ENCODE results near the gene NELFA.
"Not testable (repeated sequence)": the region's sequence is repeated elsewhere in the genome, so short reads cannot be mapped to it uniquely, and the experiment has no call there.

Gene NELFA

DNA sequence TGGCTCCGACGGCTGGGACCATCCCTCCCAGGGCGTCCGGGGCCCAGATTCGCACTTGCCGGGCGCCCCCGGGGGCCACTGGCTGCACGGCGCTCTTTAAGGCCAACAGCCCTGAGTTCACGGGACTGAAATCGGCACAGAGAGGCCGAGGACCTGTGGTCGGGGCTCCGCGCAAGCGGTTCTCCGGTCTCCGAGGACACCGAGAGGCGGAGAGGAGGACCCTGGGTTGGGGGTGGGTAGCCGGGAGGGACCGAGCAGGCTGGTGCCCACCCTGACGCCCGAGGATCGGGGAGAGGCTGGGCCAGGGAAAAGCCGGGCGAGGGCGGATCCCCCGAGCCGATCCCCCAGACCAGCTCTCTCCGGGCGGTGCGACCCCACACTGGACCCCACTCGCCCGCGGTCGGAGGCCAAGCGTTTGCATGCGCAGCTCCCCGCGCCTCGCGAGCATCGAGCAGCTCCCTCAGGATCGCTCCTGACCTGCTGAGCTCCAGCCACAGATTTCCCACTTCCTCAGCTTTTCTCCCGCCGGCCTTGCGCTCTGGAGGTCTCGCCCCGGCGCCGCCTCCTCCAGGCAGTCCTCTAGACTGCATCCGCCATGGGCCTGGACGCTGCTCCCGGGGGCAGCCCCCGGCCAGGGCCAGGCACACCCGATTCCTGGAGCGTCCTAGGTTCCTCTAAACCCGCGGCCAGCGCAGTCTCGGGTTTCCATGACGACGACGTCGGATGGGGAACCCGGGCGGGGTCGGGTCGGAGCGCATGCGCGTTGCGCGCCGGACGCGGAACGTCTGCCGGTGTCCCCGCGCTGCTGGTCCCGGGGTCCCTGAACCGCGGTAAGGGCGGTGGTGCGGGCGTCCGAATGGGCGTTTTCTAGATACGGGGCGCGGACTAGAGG, 32.7 kb upstream of the NELFA start:
- DNase-seq (ENCODE audit: extremely low read depth in 1 of 2, low read depth in 1 of 2): peak; percentile 75 to 82

- no peak for DNase-seq (ENCODE audit: extremely low read depth in 1 of 2, low read depth in 1 of 2)
Observed at GRCh38 chr4:2040391-2041238, 31.8 kb upstream of the NELFA start.

DNA sequence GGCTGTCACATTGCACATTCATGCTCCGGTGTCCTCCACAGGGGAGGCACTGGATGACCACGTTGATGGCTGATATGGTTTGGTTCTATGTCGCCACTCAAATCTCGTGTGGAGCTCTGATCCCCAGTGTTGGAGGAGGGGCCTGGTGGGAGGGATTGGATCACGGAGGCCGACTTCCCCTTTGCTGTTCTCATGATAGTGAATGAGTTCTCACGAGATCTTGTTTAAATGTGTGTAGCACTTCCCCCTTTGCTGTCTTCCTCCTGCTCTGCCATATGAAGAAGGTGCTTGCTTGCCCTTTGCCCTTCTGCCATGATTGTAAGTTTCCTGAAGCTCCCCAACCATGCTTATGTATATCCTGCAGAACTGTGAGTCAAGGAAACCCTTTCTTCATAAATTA, 28.1 kb upstream of the NELFA start:
- DNase-seq (ENCODE audit: extremely low read depth in 1 of 2, low read depth in 1 of 2): no peak

GRCh38 chr4:2036327-2036726, 27.6 kb upstream of the NELFA start:
- no peak for DNase-seq (ENCODE audit: extremely low read depth in 1 of 2, low read depth in 1 of 2)

DNA sequence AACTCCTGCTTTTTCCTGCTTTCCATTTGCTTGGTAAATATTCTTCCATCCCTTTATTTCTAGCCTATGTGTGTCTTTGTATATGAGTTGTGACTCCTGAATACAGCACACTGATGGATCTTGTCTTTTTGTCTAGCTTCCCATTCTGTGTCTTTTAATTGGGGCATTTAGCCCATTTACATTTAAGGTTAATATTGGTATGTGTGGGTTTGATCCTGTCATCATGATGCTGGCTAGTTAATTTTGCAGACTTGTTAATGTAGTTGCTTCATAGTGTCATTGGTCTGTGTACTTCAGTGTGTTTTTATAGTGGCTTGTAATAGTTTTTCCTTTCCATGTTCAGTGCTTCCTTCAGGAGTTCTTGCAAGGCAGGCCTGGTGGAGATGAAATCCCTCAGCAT, 22.4 kb upstream of the NELFA start:
- not testable (repeated sequence) for DNase-seq (ENCODE audit: extremely low read depth in 1 of 2, low read depth in 1 of 2)

- not testable (repeated sequence) for DNase-seq (ENCODE audit: extremely low read depth in 1 of 2, low read depth in 1 of 2)
Observed at GRCh38 chr4:2027120-2027519, 18.3 kb upstream of the NELFA start.

GRCh38 chr4:2025817-2026216, 17.0 kb upstream of the NELFA start:
- no peak for DNase-seq (ENCODE audit: extremely low read depth in 1 of 2, low read depth in 1 of 2)

- no peak for DNase-seq (ENCODE audit: extremely low read depth in 1 of 2, low read depth in 1 of 2)
Observed at GRCh38 chr4:2024683-2025082, 15.9 kb upstream of the NELFA start.

GRCh38 chr4:2021358-2022018, 12.7 kb upstream of the NELFA start:
- DNase-seq (ENCODE audit: extremely low read depth in 1 of 2, low read depth in 1 of 2): not testable (repeated sequence)

DNA sequence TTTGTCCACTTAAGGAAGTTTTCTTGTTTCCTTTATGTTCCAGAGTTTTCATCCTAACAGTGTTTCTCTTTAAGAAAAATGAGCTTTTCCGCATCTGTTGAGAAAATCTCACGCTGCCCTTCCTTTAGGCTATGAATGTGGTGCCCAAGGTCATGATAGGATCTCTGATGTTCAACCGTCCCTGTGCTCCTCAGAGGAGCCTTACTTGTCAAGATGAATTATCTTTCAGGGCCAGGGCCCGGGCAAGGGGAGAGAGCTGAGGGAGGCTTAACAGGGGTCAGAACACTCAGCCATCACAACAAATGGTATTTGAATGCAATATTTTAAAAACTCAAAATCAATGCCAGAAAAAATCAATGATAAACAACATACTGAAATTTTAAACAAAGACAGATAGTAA, 6.2 kb upstream of the NELFA start:
- DNase-seq (ENCODE audit: extremely low read depth in 1 of 2, low read depth in 1 of 2): no peak

GRCh38 chr4:2011583-2011982, 2.8 kb upstream of the NELFA start:
- no peak for DNase-seq (ENCODE audit: extremely low read depth in 1 of 2, low read depth in 1 of 2)

DNA sequence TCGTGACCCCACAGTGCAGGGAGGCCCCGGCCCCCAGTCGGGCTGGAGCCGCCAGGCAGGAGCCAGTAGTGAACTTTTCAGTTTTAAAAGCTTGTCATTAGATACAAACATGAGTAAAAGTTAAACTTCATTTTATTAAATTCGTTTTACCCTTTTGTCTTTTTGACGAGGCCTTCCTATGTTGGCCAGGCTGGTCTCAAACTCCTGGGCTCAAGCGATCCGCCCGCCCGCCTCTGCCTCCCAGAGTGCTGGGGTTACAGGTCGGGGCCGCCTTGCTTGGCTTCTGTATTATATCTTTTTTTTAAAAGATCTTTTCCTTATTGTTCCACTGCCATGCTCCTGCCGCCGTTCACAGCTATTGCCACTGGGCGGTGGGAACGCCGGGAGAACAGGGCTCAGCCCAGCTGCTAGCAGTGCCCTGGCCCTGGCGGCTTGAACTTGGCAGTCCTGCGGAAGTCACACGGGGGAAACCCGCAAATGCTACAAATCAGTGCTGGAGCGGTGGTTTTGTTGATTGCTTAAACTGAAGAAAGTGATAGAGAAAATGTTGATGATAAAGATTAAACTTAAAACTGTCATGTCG, 968 bp upstream of the NELFA start:
- peak in 1 of 2 donors; percentile 27 for DNase-seq (ENCODE audit: extremely low read depth in 1 of 2, low read depth in 1 of 2)

DNA sequence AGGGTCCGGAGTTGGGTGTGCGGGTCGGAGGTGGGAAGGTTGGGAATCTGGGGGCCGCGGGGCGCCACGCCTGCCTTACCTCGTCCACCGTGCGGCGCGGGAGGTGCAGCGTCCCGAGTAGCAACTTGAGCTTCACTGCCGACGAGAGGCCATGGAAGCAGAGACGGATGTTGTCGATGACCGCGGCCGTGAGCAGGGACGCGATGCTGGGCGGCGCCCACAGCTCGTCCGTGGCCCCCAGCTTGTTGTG, 178 bp downstream of the NELFA start:
- DNase-seq (ENCODE audit: extremely low read depth in 1 of 2, low read depth in 1 of 2): no peak

DNA sequence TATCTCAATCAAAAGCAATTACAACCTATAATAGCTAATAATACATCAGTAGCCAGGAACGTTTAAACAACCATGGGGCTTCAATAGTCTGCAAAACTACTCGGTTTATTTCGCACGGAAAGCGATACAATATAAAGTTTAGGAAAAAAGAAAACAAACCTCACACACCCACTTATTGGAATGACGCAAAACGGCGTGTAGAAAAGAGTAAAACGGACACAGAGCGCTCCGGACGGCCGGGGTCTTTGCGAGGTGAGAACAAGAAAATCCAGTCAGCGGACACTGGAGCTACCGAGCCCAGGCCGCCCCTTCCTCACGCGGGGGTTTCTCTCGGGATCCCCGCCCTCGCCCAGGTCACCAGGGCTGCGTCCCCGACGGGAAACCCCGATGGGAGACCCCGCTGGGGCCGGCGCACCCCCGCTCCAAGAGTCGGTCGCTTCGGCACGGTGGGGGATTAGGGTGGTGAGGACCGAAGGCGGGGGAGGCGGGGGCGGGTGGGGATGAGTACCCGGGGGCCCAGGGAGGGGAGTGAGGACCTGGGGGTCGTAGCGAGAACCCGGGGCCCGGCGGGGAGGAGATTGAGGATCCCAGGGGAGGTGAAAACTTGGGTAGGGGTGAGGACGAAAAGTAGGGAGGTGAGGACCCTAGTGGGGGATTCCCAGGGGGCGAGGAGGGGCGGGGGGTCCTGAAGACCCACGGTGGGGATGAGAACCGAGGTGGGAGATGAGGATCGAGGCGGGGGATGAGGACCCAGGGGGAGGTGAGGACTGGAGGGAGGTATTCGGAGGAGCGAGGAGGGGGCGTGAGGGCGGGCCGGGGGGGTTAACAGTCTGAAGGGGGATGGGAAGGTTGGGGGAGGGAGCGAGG, 737 bp downstream of the NELFA start:
- DNase-seq (ENCODE audit: extremely low read depth in 1 of 2, low read depth in 1 of 2): no peak

- no peak for DNase-seq (ENCODE audit: extremely low read depth in 1 of 2, low read depth in 1 of 2)
Observed at GRCh38 chr4:2006956-2007653, 1.7 kb downstream of the NELFA start.

DNA sequence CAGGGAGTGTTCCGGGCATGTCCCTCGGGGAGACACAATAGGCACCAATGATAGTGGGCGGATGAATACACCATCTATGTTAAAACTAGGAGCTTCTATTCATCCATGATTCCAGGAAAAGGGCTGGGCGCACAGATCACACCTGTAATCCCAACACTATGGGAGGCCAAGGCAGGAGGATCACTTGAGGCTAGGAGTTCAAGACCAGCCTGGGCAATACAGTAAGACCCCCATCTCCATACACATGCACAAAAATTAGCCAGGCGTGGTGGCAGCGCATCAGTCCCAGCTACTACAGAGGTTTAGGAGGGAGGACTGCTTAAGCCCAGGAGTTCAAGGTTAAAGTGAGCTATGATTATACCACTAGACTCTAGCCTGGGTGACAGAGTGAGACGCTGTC, 2.4 kb downstream of the NELFA start:
- DNase-seq (ENCODE audit: extremely low read depth in 1 of 2, low read depth in 1 of 2): no peak

GRCh38 chr4:2003361-2003760, 5.4 kb downstream of the NELFA start:
- not testable (repeated sequence) for DNase-seq (ENCODE audit: extremely low read depth in 1 of 2, low read depth in 1 of 2)

DNA sequence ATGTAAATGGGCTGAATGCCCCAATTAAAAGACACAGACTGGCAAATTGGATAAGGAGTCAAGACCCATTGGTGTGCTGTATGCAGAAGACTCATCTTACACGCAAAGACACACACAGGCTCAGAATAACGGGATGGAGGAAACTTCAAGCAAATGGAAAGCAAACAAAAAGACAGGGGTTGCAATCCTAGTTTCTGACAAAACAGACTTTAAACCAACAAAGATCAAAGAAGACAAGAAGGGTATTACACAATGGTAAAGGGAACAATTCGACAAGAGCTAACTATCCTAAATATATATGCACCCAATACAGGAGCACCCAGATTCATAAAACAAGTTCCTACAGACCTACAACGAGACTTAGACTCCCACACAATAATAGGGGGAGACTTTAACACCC, 9.5 kb downstream of the NELFA start:
- not testable (repeated sequence) for DNase-seq (ENCODE audit: extremely low read depth in 1 of 2, low read depth in 1 of 2)

- DNase-seq (ENCODE audit: extremely low read depth in 1 of 2, low read depth in 1 of 2): no peak
Observed at GRCh38 chr4:1998296-1998695, 10.5 kb downstream of the NELFA start.

GRCh38 chr4:1997712-1998111, 11.1 kb downstream of the NELFA start:
- no peak for DNase-seq (ENCODE audit: extremely low read depth in 1 of 2, low read depth in 1 of 2)
